CD8-positive, alpha-beta memory T cell (primary cell): Measurements from ENCODE around the gene CST7. TPM values are rescaled to one million over a fixed set of nuclear protein-coding genes. Genes with fewer than 3 reads are reported as not detected.

Experiments used
- CTCF ChIA-PET: fragments of 350-600 bp; sonication (Branson Sonifier 250); formaldehyde crosslinking; loops from one replicate; lab custom pipeline; 2021; ENCODE audit warnings: antibody characterized with exemption; lab: Charles Lee
- POLR2A ChIA-PET: fragments of 350-600 bp; sonication (Branson Sonifier 250); formaldehyde crosslinking; loops from one replicate; lab custom pipeline; 2021; ENCODE audit warnings: antibody characterized with exemption; lab: Charles Lee
- DNase-seq, 5 donors: peaks; one replicate each; pipeline versions ENCODE4 v3.0.0 to v3.0.0-alpha.2; 2020 to 2022; ENCODE audit warnings: mixed read lengths in 1 of 5
- H3K27ac ChIP-seq: one replicate; pipeline ENCODE4 v1.7.0; 2013; ENCODE audit warnings: low read depth, mild to moderate bottlenecking, low read length, moderate library complexity
- H3K27me3 ChIP-seq: 2 replicates; pipeline ENCODE4 v1.7.0; 2013; ENCODE audit warnings: low read length, mild to moderate bottlenecking; ENCODE audit not compliant: insufficient read depth, poor library complexity, severe bottlenecking
- H3K36me3 ChIP-seq: 2 replicates; pipeline ENCODE4 v1.7.0; 2013; ENCODE audit warnings: mild to moderate bottlenecking, low read length, moderate library complexity; ENCODE audit not compliant: insufficient read depth
- H3K4me1 ChIP-seq: 2 replicates; pipeline ENCODE4 v1.7.0; 2013; ENCODE audit warnings: mild to moderate bottlenecking, low read length, moderate library complexity; ENCODE audit not compliant: insufficient read depth
- H3K4me3 ChIP-seq: 2 replicates; pipeline ENCODE4 v1.7.0; 2013; ENCODE audit warnings: mild to moderate bottlenecking, low read length
- H3K9me3 ChIP-seq: 2 replicates; pipeline ENCODE4 v1.7.0; 2013; ENCODE audit warnings: mild to moderate bottlenecking, low read length
- H3K27ac Mint-ChIP-seq, 8 donors: one replicate each; pipeline ENCODE4 v1.8.0; 2020 to 2021; ENCODE audit warnings: mixed read lengths in 8 of 8, mild to moderate bottlenecking in 6 of 8, inconsistent platforms in 3 of 8, moderate library complexity in 3 of 8
- H3K27me3 Mint-ChIP-seq, 2 donors: one replicate each; pipeline ENCODE4 v1.8.0; 2020 to 2021; ENCODE audit warnings: mixed read lengths in 2 of 2, mild to moderate bottlenecking in 1 of 2, moderate library complexity in 1 of 2
- H3K36me3 Mint-ChIP-seq, 3 donors: one replicate each; pipeline ENCODE4 v1.8.0; 2020 to 2021; ENCODE audit warnings: mixed read lengths in 3 of 3, inconsistent platforms in 1 of 3, mild to moderate bottlenecking in 1 of 3
- H3K4me1 Mint-ChIP-seq, 3 donors: one replicate each; pipeline ENCODE4 v1.8.0; 2020 to 2021; ENCODE audit warnings: mixed read lengths in 3 of 3, inconsistent platforms in 1 of 3, mild to moderate bottlenecking in 1 of 3
- H3K4me3 Mint-ChIP-seq, 7 donors: one replicate each; pipeline ENCODE4 v1.8.0; 2020 to 2021; ENCODE audit warnings: mixed read lengths in 7 of 7, mild to moderate bottlenecking in 6 of 7, moderate library complexity in 4 of 7, inconsistent platforms in 2 of 7
- H3K9me3 Mint-ChIP-seq, 5 donors: one replicate each; pipeline ENCODE4 v1.8.0; 2020 to 2022; ENCODE audit warnings: mixed read lengths in 5 of 5, mild to moderate bottlenecking in 3 of 5, moderate library complexity in 2 of 5, inconsistent platforms in 1 of 5
- polyA plus RNA-seq: library from polyadenylated mRNA; unstranded; fragments of 300-500 nt; fragmentation: Illumina TruSeq; gene quantifications from one replicate; pipeline ENCODE4 v1.2.3, GENCODE V29; 2021
- total RNA-seq, 2 experiments: library from RNA; stranded (reverse); gene quantifications; one replicate each; pipeline ENCODE4 v1.2.3, GENCODE V29; 2021

The CST7 gene
- total and polyA plus RNA-seq, 3 experiments from 2014 or later: 124 to 889 (median 131) TPM

DNA sequence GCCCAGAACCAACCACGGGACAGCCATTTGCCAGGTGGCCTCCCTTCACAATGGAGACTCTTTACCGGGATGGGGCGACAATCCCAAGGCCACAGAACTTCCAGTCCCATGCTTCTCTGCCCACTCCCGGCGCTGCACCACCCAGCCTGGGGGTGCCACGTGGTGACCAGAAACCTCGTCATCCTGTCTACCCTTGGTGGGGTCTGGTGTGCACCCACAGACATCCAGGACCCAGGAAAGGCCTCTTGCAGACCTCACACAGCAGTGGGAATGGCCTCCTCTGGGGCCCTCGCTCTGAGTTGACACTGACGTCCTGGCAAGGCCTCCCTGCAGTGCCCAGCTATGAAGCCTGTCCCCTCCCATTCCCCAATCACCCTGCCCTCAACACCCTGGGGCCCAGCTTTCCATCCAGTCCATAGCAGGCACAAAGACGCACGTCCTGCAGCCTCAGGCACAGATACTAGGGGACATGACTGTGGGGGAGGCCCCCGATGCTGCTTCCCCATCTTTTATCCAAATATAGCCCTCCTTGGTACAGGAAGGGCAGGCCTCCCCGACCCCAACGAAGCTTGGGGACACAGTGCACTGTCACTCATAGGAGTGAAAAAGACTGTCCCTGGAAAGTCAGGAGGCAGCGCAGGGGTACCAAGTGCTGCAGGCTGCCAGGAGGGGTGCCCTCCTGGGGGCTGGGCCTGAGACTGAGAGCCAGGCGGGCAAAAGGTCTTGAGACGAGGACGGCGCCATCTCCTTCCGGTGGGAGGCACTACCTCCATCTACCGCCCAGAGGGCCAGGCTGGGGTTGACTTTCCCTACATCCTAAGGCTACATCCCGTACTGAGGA is 7.2 kb downstream of the CST7 start:
- Histone ChIP-seq H3K36me3 (peaks cover 36% of the 10 kb centered on the region), H3K4me1 (peaks cover 72% of the 10 kb centered on the region), H3K4me3 (no peak overlapping the region), H3K9me3 (no peaks in the 10 kb centered on the region), H3K27ac (no peak overlapping the region), H3K27me3 (no peaks in the 10 kb centered on the region)
- Mint-ChIP-seq H3K27ac (peak overlapping the region; percentile 82 to 98 (median 94)), H3K9me3 (no peaks in the 10 kb centered on the region), H3K4me3 (peak overlapping the region in 4 of 7 donors; percentile 49 to 75 (median 72)), H3K36me3 (peaks cover 13 to 90% (median 20%) of the 10 kb centered on the region in 3 donors), H3K27me3 (no peaks in the 10 kb centered on the region), H3K4me1 (peaks cover 68 to 96% (median 80%) of the 10 kb centered on the region in 3 donors)
- peak in 1 of 5 donors; percentile 30 for DNase-seq
- ChIA-PET CTCF (interaction anchor here (0.7 to 7.9 kb wide), 3 partner anchors 25 to 84 kb away, joined by 3 to 50 read pairs (median 4); no protein-coding TSS in a partner anchor), POLR2A (no interaction called here)

DNA sequence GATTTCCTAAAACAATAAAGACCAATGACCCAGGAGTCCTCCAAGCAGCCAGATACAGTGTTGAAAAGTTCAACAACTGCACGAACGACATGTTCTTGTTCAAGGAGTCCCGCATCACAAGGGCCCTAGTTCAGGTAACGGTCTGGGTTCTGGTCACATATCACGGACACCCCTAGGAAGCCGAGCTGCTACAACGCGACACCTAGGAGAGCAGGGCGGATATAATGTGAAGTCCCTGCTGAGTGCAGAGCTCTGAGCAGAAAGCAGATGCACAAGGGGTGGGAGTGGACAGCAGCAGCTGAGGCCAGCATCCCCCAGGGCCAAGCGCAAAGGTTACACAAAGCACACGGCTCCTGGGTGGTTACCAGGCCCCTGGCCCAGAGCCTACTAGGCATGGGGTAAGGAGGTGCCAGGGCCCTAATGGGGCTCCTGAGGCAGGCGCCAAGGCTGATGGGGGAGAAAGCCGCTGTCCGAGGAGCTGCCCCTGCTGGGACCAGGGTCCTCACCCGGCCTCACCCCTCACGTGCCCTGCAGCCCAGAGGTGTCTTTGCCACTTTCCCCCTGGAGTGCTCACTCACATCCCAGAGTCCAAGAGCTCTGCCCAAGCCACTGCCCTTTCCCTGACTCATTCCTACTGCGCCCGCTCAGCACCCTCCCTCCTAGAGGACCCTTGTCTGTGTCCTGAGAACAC is 8.4 kb downstream of the CST7 start:
- Mint-ChIP-seq H3K27me3 (no peaks in the 10 kb centered on the region), H3K4me3 (peak overlapping the region in 4 of 7 donors; percentile 11 to 79 (median 30)), H3K4me1 (peaks cover 69 to 96% (median 81%) of the 10 kb centered on the region in 3 donors), H3K9me3 (no peaks in the 10 kb centered on the region), H3K27ac (peak overlapping the region; percentile 85 to 100 (median 98)), H3K36me3 (peaks cover 8 to 90% (median 16%) of the 10 kb centered on the region in 3 donors)
- ChIA-PET CTCF (no interaction called here), POLR2A (interaction anchor here (0.8 kb wide), 1 partner anchor 27 kb away, joined by 3 read pairs; no protein-coding TSS in a partner anchor)
- DNase-seq: peak in 1 of 5 donors; percentile 30
- no peaks in the 10 kb centered on the region for H3K27me3 ChIP-seq
- no peak overlapping the region for H3K27ac ChIP-seq
- H3K9me3 ChIP-seq: no peaks in the 10 kb centered on the region
- H3K4me1 ChIP-seq: peaks cover 83% of the 10 kb centered on the region
- H3K36me3 ChIP-seq: peaks cover 36% of the 10 kb centered on the region
- H3K4me3 ChIP-seq: no peak overlapping the region

DNA sequence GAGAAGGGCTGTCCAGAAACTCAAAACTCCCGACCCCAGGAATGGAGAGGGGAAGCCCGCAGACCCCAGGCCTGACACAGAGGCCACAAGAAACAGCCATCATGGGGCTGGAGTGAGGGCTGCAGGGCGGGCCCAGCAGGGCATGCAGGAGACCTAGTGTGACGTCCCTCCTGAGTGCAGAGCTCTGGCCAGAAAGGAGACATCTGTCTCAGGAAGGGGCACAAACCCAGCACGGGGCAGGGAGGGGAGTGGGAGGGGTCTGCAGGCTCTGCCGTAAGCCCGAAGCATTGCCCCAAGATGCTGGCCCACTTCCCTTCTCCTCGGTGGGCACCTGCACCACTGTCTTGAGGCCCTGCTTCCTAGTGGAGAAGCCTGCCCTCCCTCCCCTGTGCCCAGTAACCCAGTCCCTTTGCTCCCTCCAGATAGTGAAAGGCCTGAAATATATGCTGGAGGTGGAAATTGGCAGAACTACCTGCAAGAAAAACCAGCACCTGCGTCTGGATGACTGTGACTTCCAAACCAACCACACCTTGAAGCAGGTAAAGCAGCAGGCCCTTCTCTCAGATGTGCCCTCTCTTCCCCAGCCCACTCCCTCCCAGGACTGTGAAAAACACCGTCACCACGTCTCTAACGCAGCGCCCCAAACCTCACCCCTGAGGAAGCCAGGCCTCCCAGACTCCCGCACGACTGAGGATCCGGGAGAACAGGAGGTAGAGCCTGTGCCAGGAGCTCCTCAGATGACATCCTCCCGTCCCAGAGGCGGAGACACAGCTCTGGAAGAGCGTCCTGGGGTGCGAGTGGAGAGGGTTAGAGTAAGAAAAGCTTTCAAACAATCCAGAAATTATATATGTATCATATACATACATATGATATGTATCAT is 9.7 kb downstream of the CST7 start:
- Histone ChIP-seq H3K27me3 (no peaks in the 10 kb centered on the region), H3K27ac (peak overlapping the region; percentile 90), H3K9me3 (no peaks in the 10 kb centered on the region), H3K4me3 (no peak overlapping the region), H3K36me3 (peaks cover 48% of the 10 kb centered on the region), H3K4me1 (peaks cover 83% of the 10 kb centered on the region)
- Mint-ChIP-seq H3K4me1 (peaks cover 69 to 96% (median 82%) of the 10 kb centered on the region in 3 donors), H3K4me3 (peak overlapping the region in 4 of 7 donors; percentile 15 to 70 (median 49)), H3K9me3 (no peaks in the 10 kb centered on the region), H3K36me3 (peaks cover 18 to 92% (median 25%) of the 10 kb centered on the region in 3 donors), H3K27me3 (peaks cover 0 to 2% of the 10 kb centered on the region in 2 donors), H3K27ac (peak overlapping the region; percentile 97 to 100 (median 99))
- CTCF ChIA-PET: interaction anchor here (1.4 to 2.8 kb wide), 2 partner anchors 9 to 28 kb away, joined by 5 to 19 read pairs; partner anchors contain the start of gene CST7
- DNase-seq: peak in 1 of 5 donors; percentile 42
- POLR2A ChIA-PET: interaction anchor here (2.8 kb wide), 1 partner anchor 8 kb away, joined by 34 read pairs; the partner anchor contains the start of gene CST7

DNA sequence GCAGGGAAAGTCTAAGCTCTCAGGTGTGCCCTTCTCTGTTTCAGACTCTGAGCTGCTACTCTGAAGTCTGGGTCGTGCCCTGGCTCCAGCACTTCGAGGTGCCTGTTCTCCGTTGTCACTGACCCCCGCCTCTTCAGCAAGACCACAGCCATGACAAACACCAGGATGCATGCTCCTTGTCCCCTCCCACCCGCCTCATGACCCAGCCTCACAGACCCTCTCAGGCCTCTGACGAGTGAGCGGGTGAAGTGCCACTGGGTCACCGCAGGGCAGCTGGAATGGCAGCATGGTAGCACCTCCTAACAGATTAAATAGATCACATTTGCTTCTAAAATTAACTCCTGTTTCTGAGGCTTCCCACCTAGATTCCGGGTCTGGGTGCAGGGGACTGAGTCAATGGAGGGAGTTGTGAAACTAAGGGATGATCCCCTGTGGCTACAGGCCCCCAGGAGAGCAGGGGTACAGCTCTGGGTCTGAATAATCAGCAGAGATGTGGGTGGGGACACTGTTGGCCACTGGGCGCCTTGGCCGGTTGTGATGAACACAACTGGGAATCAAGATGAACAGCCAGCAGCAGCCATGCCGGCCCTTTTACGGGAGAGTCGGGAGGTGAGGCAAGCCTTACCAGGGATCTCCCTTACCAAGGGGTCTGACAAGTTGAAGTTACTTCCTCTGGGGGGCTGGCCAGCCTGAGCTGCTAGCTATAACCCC is 10.7 kb downstream of the CST7 start:
- CTCF ChIA-PET: interaction anchor here (1.4 to 2.8 kb wide), 2 partner anchors 10 to 29 kb away, joined by 5 to 19 read pairs; partner anchors contain the start of gene CST7
- H3K9me3 Mint-ChIP-seq: no peaks in the 10 kb centered on the region
- H3K9me3 ChIP-seq: no peaks in the 10 kb centered on the region
- peaks cover 50% of the 10 kb centered on the region for H3K36me3 ChIP-seq
- H3K27me3 Mint-ChIP-seq: peaks cover 0 to 2% of the 10 kb centered on the region in 2 donors
- peak overlapping the region; percentile 97 to 100 (median 99) for H3K27ac Mint-ChIP-seq
- peaks cover 83% of the 10 kb centered on the region for H3K4me1 ChIP-seq
- H3K36me3 Mint-ChIP-seq: peaks cover 25 to 93% (median 29%) of the 10 kb centered on the region in 3 donors
- DNase-seq: peak in 1 of 5 donors; percentile 59
- H3K27me3 ChIP-seq: no peaks in the 10 kb centered on the region
- POLR2A ChIA-PET: interaction anchor here (1.7 to 2.8 kb wide), 2 partner anchors 9 to 131 kb away, joined by 5 to 34 read pairs; partner anchors contain the start of gene CST7
- no peak overlapping the region for H3K4me3 ChIP-seq
- H3K27ac ChIP-seq: peak overlapping the region; percentile 90
- H3K4me1 Mint-ChIP-seq: peaks cover 68 to 96% (median 80%) of the 10 kb centered on the region in 3 donors
- H3K4me3 Mint-ChIP-seq: peak overlapping the region in 6 of 7 donors; percentile 38 to 92 (median 67)

DNA sequence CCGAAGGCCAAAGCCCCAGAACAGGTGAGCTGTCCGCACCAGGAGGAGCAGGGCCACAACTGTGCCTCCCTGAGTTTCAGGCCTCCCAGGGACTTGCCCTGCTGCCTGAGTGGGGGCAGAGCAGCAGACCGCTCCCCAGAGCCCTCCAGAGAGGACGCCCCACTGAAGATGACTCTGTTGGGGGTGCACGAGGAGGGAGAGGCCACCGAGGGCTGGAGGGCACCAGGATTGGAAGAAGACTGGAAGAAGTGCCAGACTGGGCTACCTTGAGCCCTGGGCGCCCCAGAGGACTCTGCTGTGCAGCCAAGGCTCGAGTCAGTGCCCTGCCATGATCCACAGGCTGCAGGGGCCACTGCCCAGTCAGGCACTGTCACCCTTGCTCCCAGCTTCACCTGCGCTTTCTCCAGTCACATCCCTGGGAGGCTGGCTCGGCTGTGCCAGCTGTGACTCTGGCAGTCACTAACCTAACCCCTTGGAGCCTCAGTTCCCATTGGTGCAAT is 11.3 kb downstream of the CST7 start:
- Mint-ChIP-seq H3K4me3 (peak overlapping the region; percentile 24 to 92 (median 73)), H3K4me1 (peaks cover 70 to 96% (median 80%) of the 10 kb centered on the region in 3 donors), H3K9me3 (no peaks in the 10 kb centered on the region), H3K27ac (peak overlapping the region; percentile 97 to 100 (median 99)), H3K36me3 (peaks cover 25 to 95% (median 30%) of the 10 kb centered on the region in 3 donors), H3K27me3 (peaks cover 0 to 2% of the 10 kb centered on the region in 2 donors)
- Histone ChIP-seq H3K27me3 (no peaks in the 10 kb centered on the region), H3K4me3 (no peak overlapping the region), H3K36me3 (peaks cover 50% of the 10 kb centered on the region), H3K4me1 (peaks cover 84% of the 10 kb centered on the region), H3K9me3 (no peaks in the 10 kb centered on the region), H3K27ac (peak overlapping the region; percentile 90)
- CTCF ChIA-PET: interaction anchor here (0.8 to 2.8 kb wide), 6 partner anchors 10 to 104 kb away, joined by 3 to 19 read pairs (median 4); partner anchors contain the start of gene CST7
- POLR2A ChIA-PET: interaction anchor here (0.9 to 2.8 kb wide), 5 partner anchors 10 to 130 kb away, joined by 3 to 34 read pairs (median 5); partner anchors contain the start of genes ACSS1 and CST7
- peak in 1 of 5 donors; percentile 50 for DNase-seq

DNA sequence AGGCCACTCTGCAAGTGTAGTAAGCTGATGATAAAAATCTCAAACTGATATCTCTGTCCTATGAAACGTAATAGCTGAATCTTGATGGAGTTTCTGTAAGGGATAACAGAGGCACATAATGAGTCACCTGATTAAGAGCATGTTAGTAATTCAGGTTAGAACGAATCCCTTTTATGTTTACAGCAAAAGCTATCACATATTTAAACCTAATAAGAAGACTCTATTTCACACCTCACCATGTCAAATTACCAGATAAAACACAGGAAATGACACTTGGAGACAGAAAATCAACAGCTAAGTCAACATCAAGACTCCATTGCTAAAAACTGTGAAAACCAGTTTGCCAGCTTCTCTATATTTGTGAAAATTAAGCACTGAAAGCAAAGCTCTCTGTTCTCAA is 11.8 kb downstream of the CST7 start:
- ChIA-PET POLR2A (interaction anchor here (0.9 to 2.8 kb wide), 5 partner anchors 10 to 130 kb away, joined by 3 to 34 read pairs (median 5); partner anchors contain the start of genes ACSS1 and CST7), CTCF (interaction anchor here (0.8 to 2.8 kb wide), 5 partner anchors 11 to 103 kb away, joined by 3 to 19 read pairs (median 3); partner anchors contain the start of gene CST7)
- DNase-seq: peak in 1 of 5 donors; percentile 82
- no peak overlapping the region for H3K4me3 ChIP-seq
- H3K9me3 ChIP-seq: no peaks in the 10 kb centered on the region
- Mint-ChIP-seq H3K36me3 (peaks cover 25 to 95% (median 30%) of the 10 kb centered on the region in 3 donors), H3K27ac (peak overlapping the region; percentile 97 to 100 (median 99)), H3K4me3 (peak overlapping the region; percentile 24 to 92 (median 73)), H3K4me1 (peaks cover 70 to 96% (median 80%) of the 10 kb centered on the region in 3 donors), H3K27me3 (peaks cover 0 to 2% of the 10 kb centered on the region in 2 donors), H3K9me3 (no peaks in the 10 kb centered on the region)
- H3K27me3 ChIP-seq: no peaks in the 10 kb centered on the region
- peak overlapping the region; percentile 90 for H3K27ac ChIP-seq
- H3K36me3 ChIP-seq: peaks cover 50% of the 10 kb centered on the region
- H3K4me1 ChIP-seq: peaks cover 84% of the 10 kb centered on the region
